Right atrium auricular region (tissue), 2 donors: ENCODE results near the gene LTBP1. TPM values are rescaled to one million over a fixed set of nuclear protein-coding genes. Genes with fewer than 3 reads are reported as not detected.

Source experiments
- DNase-seq: peaks from one replicate; pipeline ENCODE4 v3.0.0-alpha.2; 2019; ENCODE audit warnings: low spot score
- H3K27ac ChIP-seq, 2 donors: fragments of 200-600 bp; sonication (generic); 1 replicate in 1 of 2; 2 replicates in 1 of 2; pipeline ENCODE4 v1.5.1; 2016 to 2019
- H3K27me3 ChIP-seq, 2 donors: fragments of 200-600 bp; sonication (generic); one replicate each; pipeline versions ENCODE4 v1.5.1 to v1.6.0; 2017 to 2019
- H3K36me3 ChIP-seq: fragments of 200-600 bp; sonication (generic); one replicate; pipeline ENCODE4 v1.5.1; 2016
- H3K4me1 ChIP-seq, 2 donors: fragments of 200-600 bp; sonication (generic); one replicate each; pipeline versions ENCODE4 v1.5.1 to v1.6.0; 2017 to 2019
- H3K4me3 ChIP-seq, 2 donors: fragments of 200-600 bp; sonication (generic); 1 replicate in 1 of 2; 2 replicates in 1 of 2; pipeline ENCODE4 v1.5.1; 2017 to 2019; ENCODE audit warnings: mild to moderate bottlenecking in 1 of 2, moderate library complexity in 1 of 2
- H3K9me3 ChIP-seq, 2 donors: fragments of 200-600 bp; sonication (generic); one replicate each; pipeline ENCODE4 v1.5.1; 2019
- CTCF ChIP-seq, 2 donors: fragments of 200-600 bp; sonication (generic); IDR thresholded peaks; one replicate each; pipeline ENCODE4 v1.5.1; 2019; ENCODE audit warnings: antibody characterized with exemption in 2 of 2
- total RNA-seq, 2 donors: library from RNA; depleted of rRNA; stranded (reverse); fragments of >200 nt; gene quantifications; one replicate each; pipeline ENCODE4 v1.1.0, GENCODE V29; 2016

LTBP1 gene
- total RNA-seq, 2 donors from 2014 or later, result 168 to 291 TPM

GRCh38 chr2:33267756-33268155, 321.0 kb downstream of the LTBP1 start:
- no peak overlapping the region for H3K27ac ChIP-seq
- peaks cover 51% of the 10 kb centered on the region for H3K36me3 ChIP-seq
- H3K27me3 ChIP-seq, result no peaks in the 10 kb centered on the region
- peaks cover 0 to 11% of the 10 kb centered on the region in 2 donors for H3K4me1 ChIP-seq
- DNase-seq, result no peak
- no peak overlapping the region for H3K4me3 ChIP-seq
- no peak for TF ChIP-seq CTCF (IDR thresholded peaks at IDR 0.05)
- H3K9me3 ChIP-seq, result no peaks in the 10 kb centered on the region

GRCh38 chr2:33268246-33268831, 321.6 kb downstream of the LTBP1 start:
- Histone ChIP-seq H3K27me3 (no peaks in the 10 kb centered on the region), H3K4me1 (peaks cover 0 to 11% of the 10 kb centered on the region in 2 donors), H3K9me3 (no peaks in the 10 kb centered on the region), H3K36me3 (peaks cover 46% of the 10 kb centered on the region), H3K4me3 (no peak overlapping the region), H3K27ac (peak overlapping the region in 1 of 2 donors; percentile 45)
- no peak for TF ChIP-seq CTCF (IDR thresholded peaks at IDR 0.05)
- no peak for DNase-seq

- no peaks in the 10 kb centered on the region for H3K27me3 ChIP-seq
- H3K27ac ChIP-seq, result no peak overlapping the region
- no peaks in the 10 kb centered on the region for H3K9me3 ChIP-seq
- H3K4me3 ChIP-seq, result no peak overlapping the region
- peaks cover 47% of the 10 kb centered on the region for H3K36me3 ChIP-seq
- no peak for TF ChIP-seq CTCF (IDR thresholded peaks at IDR 0.05)
- DNase-seq, result no peak
- H3K4me1 ChIP-seq, result peaks cover 0 to 11% of the 10 kb centered on the region in 2 donors
Observed at GRCh38 chr2:33272001-33272400, 325.2 kb downstream of the LTBP1 start.

- Histone ChIP-seq H3K4me3 (no peak overlapping the region), H3K27me3 (no peaks in the 10 kb centered on the region), H3K9me3 (no peaks in the 10 kb centered on the region), H3K4me1 (peaks cover 0 to under 1% of the 10 kb centered on the region in 2 donors), H3K27ac (no peak overlapping the region), H3K36me3 (peaks cover 49% of the 10 kb centered on the region)
- DNase-seq, result no peak
- TF ChIP-seq CTCF (IDR thresholded peaks at IDR 0.05), result no peak
Observed at GRCh38 chr2:33273479-33273878, 326.7 kb downstream of the LTBP1 start.

- TF ChIP-seq CTCF (IDR thresholded peaks at IDR 0.05), result no peak
- Histone ChIP-seq H3K9me3 (no peaks in the 10 kb centered on the region), H3K27ac (peak overlapping the region; percentile 65 to 84), H3K4me3 (no peak overlapping the region), H3K27me3 (no peaks in the 10 kb centered on the region), H3K4me1 (no peaks in the 10 kb centered on the region), H3K36me3 (peaks cover 51% of the 10 kb centered on the region)
- no peak for DNase-seq
Observed at GRCh38 chr2:33274524-33274923, 327.8 kb downstream of the LTBP1 start.
